GM18499 (cell line): ENCODE results near the gene CNTN6.
"Not testable (repeated sequence)": the region's sequence is repeated elsewhere in the genome, so short reads cannot be mapped to it uniquely, and the experiment has no call there.

ENCODE experiments used
- ATAC-seq: cut with Tn5 transposase; IDR thresholded peaks from one replicate; pipeline ENCODE4 v1.9.1; 2021; ENCODE audit warnings: moderate number of reproducible peaks; ENCODE audit not compliant: insufficient read depth, unreplicated experiment

Gene CNTN6

GRCh38 chr3:1272546-1273265 is 179.9 kb downstream of the CNTN6 start:
- ATAC-seq = no peak

- no peak for ATAC-seq
Measured at GRCh38 chr3:1275495-1275894, 182.7 kb downstream of the CNTN6 start.

- ATAC-seq = no peak
Measured at GRCh38 chr3:1287815-1288214, 195.0 kb downstream of the CNTN6 start.

- ATAC-seq = no peak
Measured at GRCh38 chr3:1288805-1289494, 196.1 kb downstream of the CNTN6 start.

GRCh38 chr3:1292571-1293071 is 199.8 kb downstream of the CNTN6 start:
- ATAC-seq = no peak

GRCh38 chr3:1294586-1294985 is 201.8 kb downstream of the CNTN6 start:
- ATAC-seq = no peak

- ATAC-seq = no peak
Measured at GRCh38 chr3:1318296-1319005, 225.6 kb downstream of the CNTN6 start.

GRCh38 chr3:1326546-1326945 is 233.7 kb downstream of the CNTN6 start:
- ATAC-seq = no peak

- no peak for ATAC-seq
Measured at GRCh38 chr3:1330107-1330506, 237.3 kb downstream of the CNTN6 start.

GRCh38 chr3:1346386-1346785 is 253.6 kb downstream of the CNTN6 start:
- ATAC-seq = no peak

- no peak for ATAC-seq
Measured at GRCh38 chr3:1348547-1348946, 255.7 kb downstream of the CNTN6 start.

- no peak for ATAC-seq
Measured at GRCh38 chr3:1350885-1351284, 258.1 kb downstream of the CNTN6 start.

- no peak for ATAC-seq
Measured at GRCh38 chr3:1355691-1356090, 262.9 kb downstream of the CNTN6 start.

GRCh38 chr3:1356101-1356500 is 263.3 kb downstream of the CNTN6 start:
- ATAC-seq = no peak

- no peak for ATAC-seq
Measured at GRCh38 chr3:1365528-1365927, 272.7 kb downstream of the CNTN6 start.

- no peak for ATAC-seq
Measured at GRCh38 chr3:1374471-1374870, 281.6 kb downstream of the CNTN6 start.

- ATAC-seq = no peak
Measured at GRCh38 chr3:1375145-1375544, 282.3 kb downstream of the CNTN6 start.

GRCh38 chr3:1380926-1381646 is 288.3 kb downstream of the CNTN6 start:
- ATAC-seq = peak; percentile 76

GRCh38 chr3:1381647-1382036 is 288.8 kb downstream of the CNTN6 start:
- peak; percentile 20 for ATAC-seq

GRCh38 chr3:1387396-1387905 is 294.6 kb downstream of the CNTN6 start:
- ATAC-seq = not testable (repeated sequence)
